Measurements from ENCODE around the gene KLHDC7B. TPM values are rescaled to one million over a fixed set of nuclear protein-coding genes. Genes with fewer than 3 reads are reported as not detected.
A peak's percentile ranks its signal among the peaks of the same experiment; 100 is the strongest.

Gene KLHDC7B
- total RNA-seq, 1 donor from 2014 or later, result 6.0 TPM

DNA sequence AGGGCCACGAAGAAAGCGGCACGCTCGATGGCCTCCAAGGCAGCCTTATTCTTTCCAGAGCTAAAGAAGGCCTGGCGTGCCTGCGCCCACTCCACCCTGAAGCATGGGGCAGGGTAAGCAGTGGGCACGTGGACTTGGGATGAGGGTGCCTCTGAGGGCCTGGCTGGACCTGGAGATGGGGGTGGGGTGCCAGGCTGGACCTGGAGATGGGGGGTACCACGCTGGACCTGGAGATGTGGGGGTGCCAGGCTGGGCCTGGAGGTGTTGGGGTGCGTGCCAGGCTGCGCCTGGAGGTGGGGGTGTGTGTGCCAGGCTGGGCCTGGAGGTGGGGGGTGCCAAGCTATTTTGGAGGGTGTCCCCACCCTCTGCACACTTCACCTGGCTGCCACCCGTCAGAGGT lies 27.3 kb downstream of the KLHDC7B start:
- DNase-seq (ENCODE audit: low spot score), result no peak

- no peak for DNase-seq (ENCODE audit: low spot score)
These were observed 28.0 kb downstream of the KLHDC7B start for GRCh38 chr22:50573491-50574382.

DNA sequence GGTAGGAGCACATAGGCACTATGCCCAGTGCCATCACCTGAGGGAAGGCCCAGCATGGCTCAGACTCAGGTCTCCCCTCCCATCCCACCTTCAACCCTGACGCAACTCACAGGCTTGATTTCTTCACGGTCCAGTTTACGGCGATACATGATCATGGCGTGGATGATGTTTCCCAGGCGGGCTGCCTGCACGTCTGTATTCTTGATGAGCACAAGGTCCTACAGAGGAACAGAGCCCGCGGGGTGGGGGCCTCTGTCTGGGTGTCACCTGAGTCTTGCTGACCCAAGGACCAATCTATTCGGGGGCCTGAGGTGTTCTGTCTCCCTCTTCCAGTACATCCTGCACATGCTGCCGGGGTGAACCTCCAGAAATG lies 28.7 kb downstream of the KLHDC7B start:
- no peak for DNase-seq (ENCODE audit: low spot score)

DNA sequence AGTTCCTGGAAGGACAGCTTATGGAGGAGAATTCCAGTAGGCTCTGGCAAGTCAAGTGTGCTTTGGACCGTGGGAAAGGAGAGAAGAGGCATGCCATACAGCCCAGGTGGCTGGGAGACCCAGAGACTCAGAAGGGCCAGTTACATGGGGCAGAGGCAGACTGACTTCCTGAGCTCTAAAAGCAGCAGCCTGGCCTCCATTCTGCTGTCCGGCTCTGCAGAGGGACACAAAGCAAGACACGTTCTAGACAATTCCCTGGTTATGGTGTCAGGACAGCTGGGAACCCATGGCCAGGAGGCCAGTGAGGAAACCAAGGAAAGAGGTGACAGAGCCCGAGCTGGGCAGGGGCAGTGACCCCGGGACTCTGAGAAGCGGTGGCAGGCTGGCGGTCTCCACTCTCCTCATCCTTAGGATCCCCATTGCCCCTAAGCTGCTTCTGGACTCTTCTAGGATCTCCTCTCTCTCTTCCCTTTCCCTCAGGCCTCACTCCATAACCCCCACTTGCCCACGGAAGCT lies 29.8 kb downstream of the KLHDC7B start:
- no peak for DNase-seq (ENCODE audit: low spot score)

- no peak for DNase-seq (ENCODE audit: low spot score)
These were observed 30.4 kb downstream of the KLHDC7B start for GRCh38 chr22:50576070-50576469.

DNA sequence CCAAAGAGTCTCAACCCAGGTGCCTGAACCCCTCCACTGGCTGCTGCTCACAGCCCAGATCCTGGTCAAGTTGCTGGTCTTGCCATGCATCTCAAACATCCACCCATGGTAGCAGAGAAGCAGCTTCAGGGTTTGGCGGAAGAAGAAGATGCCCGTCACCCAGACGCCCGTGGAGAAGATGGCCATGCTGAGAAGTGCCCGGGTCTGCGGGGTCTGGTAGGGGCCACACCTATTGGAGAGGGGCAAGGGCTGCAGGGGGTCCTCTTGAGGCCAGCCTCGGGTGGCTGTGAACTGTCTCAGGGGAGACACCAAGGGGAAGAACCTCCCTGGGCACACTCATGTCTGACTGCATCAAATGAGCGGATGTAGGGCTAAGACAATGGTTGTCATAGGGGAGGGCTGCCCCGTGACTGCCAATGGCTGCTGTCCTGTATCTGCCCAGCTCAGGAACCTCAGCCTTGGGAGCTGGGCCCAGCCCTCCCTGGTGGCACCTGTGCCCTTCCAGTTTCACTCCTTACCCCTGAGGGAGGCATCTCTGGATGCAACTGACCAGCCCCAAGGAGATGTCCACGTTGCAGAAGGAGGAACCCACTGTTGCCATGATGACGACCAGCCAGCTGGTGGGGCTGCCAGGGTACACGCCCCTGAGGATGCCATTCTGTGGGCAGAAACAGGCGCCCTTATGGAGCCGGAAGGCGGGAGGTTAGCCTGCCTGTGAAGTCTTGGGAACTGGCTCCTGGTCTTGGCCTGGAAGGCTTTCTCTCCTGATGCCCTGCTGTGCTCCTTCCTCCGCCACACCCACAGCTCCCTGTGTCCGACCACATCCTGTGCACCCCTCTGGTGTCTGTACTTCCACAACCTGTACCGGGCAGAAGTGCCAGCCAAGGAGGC lies 31.4 kb downstream of the KLHDC7B start:
- DNase-seq (ENCODE audit: low spot score), result no peak

GRCh38 chr22:50577697-50577986 lies 31.9 kb downstream of the KLHDC7B start:
- DNase-seq (ENCODE audit: low spot score), result no peak

DNA sequence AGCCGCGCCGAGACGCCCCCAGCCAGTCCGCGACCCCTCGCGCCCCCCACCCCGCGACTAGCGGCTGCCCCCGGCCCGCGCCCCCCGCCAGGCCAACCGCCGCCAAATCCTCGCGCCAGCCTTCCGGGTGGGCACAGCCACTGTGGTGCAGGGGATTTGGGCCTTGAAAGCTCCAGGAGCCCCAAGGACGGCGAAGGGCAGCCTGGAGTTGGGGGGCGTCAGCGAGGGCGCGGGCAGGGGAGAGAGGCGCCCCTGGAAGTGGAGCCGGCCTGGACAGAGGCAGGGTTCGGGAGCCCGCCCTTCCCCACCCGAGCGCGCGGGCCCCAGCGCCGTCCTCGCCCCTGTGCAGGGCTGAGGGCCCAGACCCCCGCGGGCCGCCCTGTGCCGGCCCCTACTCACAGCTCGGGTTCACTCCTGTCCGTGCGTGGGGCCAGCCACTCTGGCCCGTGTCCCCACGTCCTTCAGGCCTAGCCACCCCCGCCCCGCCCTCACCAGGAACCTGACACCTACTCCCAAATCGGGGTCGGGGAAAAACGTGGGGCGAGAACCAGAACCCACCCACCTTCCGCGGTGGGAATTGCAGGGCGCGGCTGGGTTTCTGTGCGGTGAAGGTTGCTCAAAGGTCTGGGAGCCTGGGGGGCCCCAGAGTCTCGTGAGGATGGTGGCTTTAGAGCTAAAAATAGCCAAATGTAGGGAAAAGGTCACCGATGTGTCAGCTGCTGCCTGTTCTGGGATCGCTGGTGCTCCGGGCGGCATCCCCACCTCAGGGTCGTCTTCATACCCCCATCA lies 32.5 kb downstream of the KLHDC7B start, which contains the start of gene CPT1B:
Gene CPT1B (minus strand): TSS at position 441 of the 789 bp plus-strand sequence. CDS start 512 bp downstream, outside the sequence.
- DNase-seq (ENCODE audit: low spot score), result no peak

- DNase-seq (ENCODE audit: low spot score), result no peak
These were observed 33.1 kb downstream of the KLHDC7B start for GRCh38 chr22:50578776-50579310.

GRCh38 chr22:50579752-50580151 lies 34.1 kb downstream of the KLHDC7B start:
- no peak for DNase-seq (ENCODE audit: low spot score)

- no peak for DNase-seq (ENCODE audit: low spot score)
These were observed 35.6 kb downstream of the KLHDC7B start for GRCh38 chr22:50581031-50581949.

DNA sequence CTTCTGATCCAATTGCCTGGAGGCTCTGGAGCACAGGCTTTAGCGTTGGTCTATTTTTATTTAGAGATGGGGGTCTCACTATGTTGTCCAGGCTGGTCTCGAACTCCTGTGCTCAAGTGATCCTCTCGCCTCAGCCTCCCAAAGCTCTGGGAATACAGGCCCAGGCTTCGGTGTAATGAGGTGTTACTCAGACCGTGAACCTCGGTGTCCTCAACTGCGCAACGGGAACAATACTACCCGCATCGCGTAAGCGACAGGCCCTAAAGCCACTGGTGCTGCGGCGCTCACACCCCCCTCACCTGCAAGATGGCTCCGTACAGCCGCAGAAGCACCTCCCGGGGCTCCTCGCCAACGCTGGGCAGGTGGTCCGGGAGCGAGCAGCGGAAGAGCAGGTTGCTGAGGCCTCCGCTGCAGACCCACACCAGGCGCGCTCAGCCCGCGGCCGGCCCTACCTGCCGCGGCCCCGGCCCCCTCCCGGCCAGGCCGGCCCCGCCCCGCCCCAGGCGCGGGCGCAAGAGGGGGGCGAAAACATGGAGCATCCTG lies 36.3 kb downstream of the KLHDC7B start:
- DNase-seq (ENCODE audit: low spot score), result no peak

DNA sequence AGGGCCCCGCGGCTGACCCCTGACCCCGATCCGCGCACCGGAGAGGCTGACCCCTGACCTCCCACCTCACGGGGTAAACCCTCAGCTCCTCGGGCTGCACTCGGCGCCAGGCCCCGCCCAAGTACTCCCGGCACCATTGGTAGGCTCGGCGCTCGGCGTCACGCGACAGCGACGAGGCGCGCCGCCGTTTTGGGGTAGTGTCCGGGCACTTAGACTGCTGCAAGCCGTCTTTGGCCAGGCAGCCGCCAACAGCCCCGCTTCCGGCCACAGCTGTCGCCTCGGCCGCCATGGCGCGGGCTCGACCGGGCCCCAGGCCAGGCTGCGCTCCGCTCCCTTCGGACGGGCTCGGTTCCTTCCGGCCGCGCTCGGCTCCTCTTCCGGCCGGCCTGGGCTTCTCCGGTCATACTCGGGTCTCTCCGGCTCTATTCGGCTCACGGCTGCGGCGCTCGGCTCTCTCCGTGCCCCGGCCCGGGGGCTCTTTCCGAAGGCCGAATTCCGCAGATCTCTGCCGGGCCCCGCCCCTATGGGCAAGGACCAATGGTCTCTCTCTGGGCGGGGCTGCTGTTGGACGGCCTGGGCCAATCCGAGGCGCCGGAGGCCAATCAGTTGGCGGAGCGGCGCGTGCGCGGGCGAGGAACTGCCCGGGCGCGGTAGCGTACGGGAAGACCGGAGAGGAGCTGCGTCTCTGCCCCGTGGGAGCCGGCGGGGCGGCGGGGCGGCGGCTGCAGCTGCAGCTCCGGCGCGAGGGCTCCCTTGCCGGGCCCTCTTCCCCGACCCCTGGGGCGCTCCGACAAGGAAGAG lies 37.0 kb downstream of the KLHDC7B start, which contains the start of gene CHKB:
Gene CHKB (minus strand): TSS at position 357 of the 801 bp plus-strand sequence. CDS start 68 bp downstream, at position 289.
- DNase-seq (ENCODE audit: low spot score), result peak; percentile 99

GRCh38 chr22:50583294-50583861 lies 37.7 kb downstream of the KLHDC7B start:
- DNase-seq (ENCODE audit: low spot score), result no peak

- no peak for DNase-seq (ENCODE audit: low spot score)
These were observed 38.7 kb downstream of the KLHDC7B start for GRCh38 chr22:50584106-50585096.

DNA sequence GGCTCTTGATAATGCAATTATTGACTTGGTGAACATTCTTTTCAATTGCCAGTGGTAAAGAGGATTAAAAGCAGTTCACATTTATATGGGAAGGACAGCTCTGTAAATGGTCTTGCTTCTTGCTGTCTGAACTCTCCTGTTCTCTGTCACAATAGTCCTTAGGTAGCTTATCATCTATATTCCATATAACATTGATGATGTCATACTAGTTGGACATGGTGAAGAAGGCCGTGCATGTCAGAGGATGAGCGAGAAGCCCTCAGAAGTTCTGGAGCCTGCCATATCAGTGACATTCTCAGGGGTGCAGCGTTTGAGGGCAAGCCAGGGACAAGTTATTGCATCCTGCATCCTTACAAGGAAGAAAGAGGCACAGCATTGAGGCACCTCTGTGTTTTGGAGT lies 39.5 kb downstream of the KLHDC7B start:
- no peak for DNase-seq (ENCODE audit: low spot score)

DNA sequence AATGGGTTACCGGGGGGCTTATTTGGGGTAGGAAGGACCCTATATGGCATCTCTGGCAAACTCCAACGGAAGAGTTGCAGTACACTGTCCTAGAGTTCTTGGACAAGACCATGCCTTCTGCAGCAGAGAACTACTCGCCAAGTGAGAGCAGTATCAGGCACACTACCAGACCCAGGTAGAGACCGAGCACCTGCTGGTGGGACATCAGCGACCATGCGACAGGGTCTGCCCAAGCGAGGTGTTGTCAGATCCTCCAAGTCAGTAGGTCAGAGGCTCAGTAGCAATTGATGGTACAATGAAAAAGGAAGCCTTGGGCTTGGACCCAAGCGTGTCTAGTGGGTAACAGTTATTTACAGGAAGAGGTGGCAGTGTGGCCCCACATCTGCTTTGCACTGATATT lies 40.1 kb downstream of the KLHDC7B start:
- no peak for DNase-seq (ENCODE audit: low spot score)

Data from umbilical cord (tissue), 2 donors.